MM.1S (cell line): Measurements from ENCODE around the gene GCAT.

Source experiments
- DNase-seq: peaks from one replicate; pipeline ENCODE4 v3.0.0-alpha.2; 2015
- H2AFZ ChIP-seq: fragments of 300-600 bp; sonication (generic); 2 replicates; pipeline ENCODE4 v1.6.0; 2016; ENCODE audit warnings: antibody characterized with exemption, low read length
- H3F3A ChIP-seq: fragments of 300-600 bp; sonication (generic); 2 replicates; pipeline ENCODE4 v1.6.1; 2016; ENCODE audit warnings: mild to moderate bottlenecking, antibody characterized with exemption, low read length, moderate library complexity, mixed read lengths; ENCODE audit not compliant: insufficient read depth
- H3K27ac ChIP-seq: fragments of 300-600 bp; sonication (generic); 2 replicates; pipeline ENCODE4 v1.5.1; 2016; ENCODE audit warnings: mild to moderate bottlenecking, low read length
- H3K27me3 ChIP-seq: fragments of 300-600 bp; sonication (generic); replicated peaks from 2 replicates; pipeline ENCODE4 v1.6.0; 2016; ENCODE audit warnings: low read length; ENCODE audit not compliant: insufficient read depth
- H3K36me3 ChIP-seq: fragments of 300-600 bp; sonication (generic); replicated peaks from 2 replicates; pipeline ENCODE4 v1.6.1; 2016; ENCODE audit warnings: mild to moderate bottlenecking, low read length, mixed read lengths; ENCODE audit not compliant: insufficient read depth
- H3K4me1 ChIP-seq: fragments of 300-600 bp; sonication (generic); 2 replicates; pipeline ENCODE4 v1.6.1; 2016; ENCODE audit warnings: low read length, mixed read lengths
- H3K4me2 ChIP-seq: fragments of 300-600 bp; sonication (generic); 2 replicates; pipeline ENCODE4 v1.6.0; 2016; ENCODE audit warnings: low read depth, low read length
- H3K4me3 ChIP-seq: fragments of 300-600 bp; sonication (generic); 2 replicates; pipeline ENCODE4 v1.5.1; 2016; ENCODE audit warnings: low read length, mixed read lengths
- H3K79me2 ChIP-seq: fragments of 300-600 bp; sonication (generic); 2 replicates; pipeline ENCODE4 v1.6.1; 2016; ENCODE audit warnings: mixed run types, low read length, mixed read lengths
- H3K9ac ChIP-seq: fragments of 300-600 bp; sonication (generic); 2 replicates; pipeline ENCODE4 v1.6.1; 2016; ENCODE audit warnings: low read length, mixed read lengths
- H3K9me2 ChIP-seq: fragments of 300-600 bp; sonication (generic); replicated peaks from 2 replicates; pipeline ENCODE4 v1.6.1; 2016; ENCODE audit warnings: mild to moderate bottlenecking, low read length, mixed read lengths; ENCODE audit not compliant: insufficient read depth
- H3K9me3 ChIP-seq: fragments of 300-600 bp; sonication (generic); replicated peaks from 2 replicates; pipeline ENCODE4 v1.6.1; 2016; ENCODE audit warnings: mild to moderate bottlenecking, low read length, mixed read lengths; ENCODE audit not compliant: insufficient read depth
- H4K20me1 ChIP-seq: fragments of 300-600 bp; sonication (generic); 2 replicates; pipeline ENCODE4 v1.6.1; 2016; ENCODE audit warnings: mild to moderate bottlenecking, low read length, moderate library complexity, mixed read lengths; ENCODE audit not compliant: insufficient read depth
- EZH2 ChIP-seq: fragments of 300-600 bp; sonication (generic); optimal IDR thresholded peaks from 2 replicates; pipeline ENCODE3; 2017; ENCODE audit warnings: low read depth, mild to moderate bottlenecking, antibody characterized with exemption, low read length, mixed read lengths
- EZH2phosphoT487 ChIP-seq: fragments of 300-600 bp; sonication (generic); IDR thresholded peaks from 2 replicates; pipeline ENCODE4 v1.6.1; 2018; ENCODE audit warnings: antibody characterized with exemption, low read length
- TF ChIP-seq, protein P1 (sequence below): fragments of 300-600 bp; sonication (generic); IDR thresholded peaks from 2 replicates; pipeline ENCODE4 v1.5.1; 2016; ENCODE audit warnings: antibody characterized with exemption, low read length, mixed read lengths

GCAT gene

DNA sequence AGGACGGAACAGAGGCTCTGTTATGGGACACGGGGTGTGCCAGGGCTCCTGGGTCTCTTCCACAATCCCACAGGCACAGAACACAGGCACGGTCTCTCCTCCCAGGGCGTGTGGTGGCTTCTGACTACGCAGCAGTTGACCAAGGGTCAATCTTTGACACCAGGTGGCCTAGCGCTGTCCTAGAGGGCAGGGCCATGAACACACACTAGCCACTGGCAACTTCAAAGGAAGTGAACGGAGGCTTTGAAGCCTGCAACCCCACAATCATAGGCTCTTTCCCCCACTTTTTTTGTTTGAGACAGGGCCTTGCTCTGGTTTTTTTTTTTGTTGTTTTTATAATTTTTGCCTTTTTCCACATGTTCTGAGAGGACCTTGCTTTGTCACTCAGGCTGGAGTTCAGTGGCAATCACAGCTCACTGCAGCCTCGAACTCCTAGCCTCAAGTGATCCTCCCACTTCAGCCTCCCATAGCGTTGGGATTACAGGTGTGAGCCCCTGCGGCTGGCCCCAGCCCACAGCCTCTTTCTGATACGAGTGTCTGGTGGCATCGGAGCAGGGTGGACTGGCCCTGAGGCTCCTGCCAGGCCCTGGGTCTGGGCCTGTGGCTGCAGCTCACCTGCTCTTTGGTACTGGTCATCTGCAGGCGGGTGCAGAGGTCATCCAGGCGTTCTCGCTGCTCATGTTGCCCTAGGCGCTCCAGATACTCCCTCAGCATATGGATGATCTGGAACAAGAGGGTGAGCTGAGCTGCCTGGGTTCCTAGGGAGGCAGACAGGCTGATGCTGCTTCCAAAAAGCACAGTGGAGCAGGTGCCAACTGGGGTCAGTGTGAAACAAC is 24.5 kb downstream of the GCAT start:
- Histone ChIP-seq H3K9me3 (no peaks in the 10 kb centered on the region), H3K4me1 (no peaks in the 10 kb centered on the region), H3K79me2 (no peaks in the 10 kb centered on the region), H3K36me3 (no peaks in the 10 kb centered on the region; the same call in 1 of the 2 replicates), H3K27me3 (no peaks in the 10 kb centered on the region), H3K4me2 (no peak overlapping the region), H3F3A (no peaks in the 10 kb centered on the region), H2AFZ (no peak overlapping the region), H3K9me2 (no peaks in the 10 kb centered on the region), H3K27ac (no peak overlapping the region), H4K20me1 (no peaks in the 10 kb centered on the region), H3K9ac (no peak overlapping the region), H3K4me3 (no peak overlapping the region)
- TF ChIP-seq EZH2phosphoT487 (no peak), EZH2 (no peak)
- TF ChIP-seq, protein P1, sequence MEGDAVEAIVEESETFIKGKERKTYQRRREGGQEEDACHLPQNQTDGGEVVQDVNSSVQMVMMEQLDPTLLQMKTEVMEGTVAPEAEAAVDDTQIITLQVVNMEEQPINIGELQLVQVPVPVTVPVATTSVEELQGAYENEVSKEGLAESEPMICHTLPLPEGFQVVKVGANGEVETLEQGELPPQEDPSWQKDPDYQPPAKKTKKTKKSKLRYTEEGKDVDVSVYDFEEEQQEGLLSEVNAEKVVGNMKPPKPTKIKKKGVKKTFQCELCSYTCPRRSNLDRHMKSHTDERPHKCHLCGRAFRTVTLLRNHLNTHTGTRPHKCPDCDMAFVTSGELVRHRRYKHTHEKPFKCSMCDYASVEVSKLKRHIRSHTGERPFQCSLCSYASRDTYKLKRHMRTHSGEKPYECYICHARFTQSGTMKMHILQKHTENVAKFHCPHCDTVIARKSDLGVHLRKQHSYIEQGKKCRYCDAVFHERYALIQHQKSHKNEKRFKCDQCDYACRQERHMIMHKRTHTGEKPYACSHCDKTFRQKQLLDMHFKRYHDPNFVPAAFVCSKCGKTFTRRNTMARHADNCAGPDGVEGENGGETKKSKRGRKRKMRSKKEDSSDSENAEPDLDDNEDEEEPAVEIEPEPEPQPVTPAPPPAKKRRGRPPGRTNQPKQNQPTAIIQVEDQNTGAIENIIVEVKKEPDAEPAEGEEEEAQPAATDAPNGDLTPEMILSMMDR = no peak
- no peak for DNase-seq

DNA sequence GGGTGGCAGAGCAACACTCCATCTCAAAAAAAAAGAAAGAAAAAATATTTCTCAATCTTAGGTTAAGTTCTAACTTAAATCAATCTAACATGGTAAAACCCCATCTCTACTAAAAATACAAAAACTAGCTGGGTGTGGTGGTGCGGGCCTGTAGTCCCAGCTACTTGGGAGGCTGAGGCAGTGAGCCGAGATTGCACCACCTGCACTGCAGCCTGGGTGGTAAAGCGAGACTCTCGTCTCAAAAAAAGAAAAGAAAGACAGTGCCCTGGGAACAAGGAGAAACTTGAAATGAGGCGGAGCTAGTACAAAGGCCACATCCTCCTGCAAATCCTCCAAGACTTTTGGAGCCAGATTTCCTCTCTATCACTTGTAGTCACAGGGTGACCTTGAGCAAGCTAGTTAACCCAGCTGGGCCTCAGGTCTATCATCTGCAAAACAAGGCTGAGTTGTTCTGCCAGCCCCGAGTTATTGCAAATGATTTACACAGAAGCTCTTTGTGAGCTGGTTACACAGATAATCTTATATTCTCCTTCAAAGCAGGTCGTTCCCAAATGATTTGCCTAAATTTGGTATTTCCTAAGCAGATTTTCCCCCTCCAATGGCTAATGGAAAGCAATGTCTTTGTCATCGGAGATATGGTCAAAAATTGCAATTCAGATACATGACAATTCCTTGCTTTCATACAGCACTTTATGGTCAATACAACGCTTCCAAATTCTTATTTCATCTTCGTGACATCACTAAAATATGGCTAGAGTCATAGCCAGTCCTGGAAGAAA is 34.5 kb downstream of the GCAT start:
- peak overlapping the region; percentile 87; the same call in 1 of the 2 replicates for H3K4me2 ChIP-seq

DNA sequence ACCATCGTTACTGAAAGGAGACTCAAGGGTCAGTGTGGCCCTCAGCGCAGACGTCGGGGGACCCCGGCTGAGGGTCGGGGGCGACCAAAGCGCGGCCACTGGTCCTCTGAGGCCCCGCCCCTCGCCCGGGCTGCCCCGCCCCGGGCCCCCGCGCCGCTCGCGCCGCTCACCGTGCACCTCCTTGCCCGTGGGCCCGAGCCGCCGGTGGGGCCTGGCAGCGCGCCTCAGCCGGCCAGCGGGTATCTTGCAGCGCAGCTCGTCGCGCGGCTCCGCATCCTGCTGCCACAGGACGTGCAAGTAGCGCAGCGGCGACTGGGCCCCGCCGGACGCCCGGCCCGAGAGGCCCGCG is 36.0 kb downstream of the GCAT start:
- no peaks in the 10 kb centered on the region for H3K9me3 ChIP-seq
- H3K4me1 ChIP-seq = peaks cover 7% of the 10 kb centered on the region
- peaks cover 30% of the 10 kb centered on the region for H3K79me2 ChIP-seq
- DNase-seq = peak; percentile 46
- peak overlapping the region; percentile 84 for H3K4me3 ChIP-seq
- no peaks in the 10 kb centered on the region for H3K36me3 ChIP-seq
- no peaks in the 10 kb centered on the region for H4K20me1 ChIP-seq
- H3K27me3 ChIP-seq = no peaks in the 10 kb centered on the region
- peaks cover 12% of the 10 kb centered on the region; the same call in 1 of the 2 replicates for H3F3A ChIP-seq
- no peak for TF ChIP-seq EZH2
- H3K4me2 ChIP-seq = peak overlapping the region; percentile 87; the same call in 1 of the 2 replicates
- H2AFZ ChIP-seq = 0 out of 2 replicates have a peak overlapping the region, but pooled peaks have one; percentile 13
- H3K9me2 ChIP-seq = no peaks in the 10 kb centered on the region
- peak overlapping the region; percentile 68 for H3K27ac ChIP-seq
- peak overlapping the region; percentile 58; the same call in 1 of the 2 replicates for H3K9ac ChIP-seq

More for the DNA sequence above, 34.5 kb downstream of the GCAT start:
- H3K4me3 ChIP-seq = no peak overlapping the region
- TF ChIP-seq EZH2 (no peak), EZH2phosphoT487 (no peak)
- TF ChIP-seq, protein P1 = no peak
- DNase-seq = no peak
- H3K4me1 ChIP-seq = peaks cover 7% of the 10 kb centered on the region
- no peaks in the 10 kb centered on the region for H3K36me3 ChIP-seq
- H3K79me2 ChIP-seq = peaks cover 26% of the 10 kb centered on the region
- H4K20me1 ChIP-seq = no peaks in the 10 kb centered on the region
- no peaks in the 10 kb centered on the region for H3K27me3 ChIP-seq
- H3F3A ChIP-seq = peaks cover 12% of the 10 kb centered on the region; the same call in 1 of the 2 replicates
- no peak overlapping the region for H2AFZ ChIP-seq
- H3K9ac ChIP-seq = no peak overlapping the region
- H3K27ac ChIP-seq = no peak overlapping the region
- no peaks in the 10 kb centered on the region for H3K9me3 ChIP-seq
- no peaks in the 10 kb centered on the region for H3K9me2 ChIP-seq
